Measurements from ENCODE around the gene PDZK1. TPM values are rescaled to one million over a fixed set of nuclear protein-coding genes. Genes with fewer than 3 reads are reported as not detected.

Gene PDZK1
- total RNA-seq, 1 donor from 2014 or later, result under 0.01 TPM

DNA sequence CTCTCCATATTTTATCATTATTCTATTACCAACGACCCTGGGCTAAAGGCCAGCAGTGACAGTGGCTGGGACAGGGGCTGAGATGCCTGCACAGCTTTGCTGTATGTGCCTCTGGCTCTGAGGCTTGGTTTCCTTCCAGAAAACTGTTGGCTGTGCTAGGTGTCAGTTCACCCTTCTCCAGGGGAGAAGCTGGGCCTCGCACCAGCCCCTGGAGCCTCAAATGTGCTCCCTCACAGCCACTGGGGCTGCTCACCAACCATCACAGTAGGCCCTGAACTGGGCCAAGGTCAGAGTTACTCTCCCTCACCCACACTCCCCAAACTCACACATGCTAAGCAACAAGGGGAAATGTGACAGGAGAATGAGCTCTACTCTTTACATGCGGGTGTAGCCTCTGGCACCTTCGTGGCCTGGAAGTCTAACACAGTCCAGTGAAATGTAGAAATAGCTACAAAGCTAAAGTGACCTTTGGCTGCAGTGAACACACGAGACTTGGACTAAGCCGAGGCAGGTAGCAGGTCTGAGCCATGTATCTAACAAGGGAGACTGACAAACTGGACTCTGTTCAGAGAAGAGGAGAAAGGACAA, 7.5 kb upstream of the PDZK1 start:
- H3K36me3 ChIP-seq (ENCODE audit: control insufficient read depth, insufficient read depth, low read length), result no peaks in the 10 kb centered on the region
- no peak overlapping the region for H3K4me3 ChIP-seq (ENCODE audit: low read depth, low read length)
- no peaks in the 10 kb centered on the region for H3K27me3 ChIP-seq (ENCODE audit: control insufficient read depth, insufficient read depth, low read length)
- DNase-seq (ENCODE audit: low read depth) (no peak), FAIRE-seq (no peak)
- TF ChIP-seq, protein P1, sequence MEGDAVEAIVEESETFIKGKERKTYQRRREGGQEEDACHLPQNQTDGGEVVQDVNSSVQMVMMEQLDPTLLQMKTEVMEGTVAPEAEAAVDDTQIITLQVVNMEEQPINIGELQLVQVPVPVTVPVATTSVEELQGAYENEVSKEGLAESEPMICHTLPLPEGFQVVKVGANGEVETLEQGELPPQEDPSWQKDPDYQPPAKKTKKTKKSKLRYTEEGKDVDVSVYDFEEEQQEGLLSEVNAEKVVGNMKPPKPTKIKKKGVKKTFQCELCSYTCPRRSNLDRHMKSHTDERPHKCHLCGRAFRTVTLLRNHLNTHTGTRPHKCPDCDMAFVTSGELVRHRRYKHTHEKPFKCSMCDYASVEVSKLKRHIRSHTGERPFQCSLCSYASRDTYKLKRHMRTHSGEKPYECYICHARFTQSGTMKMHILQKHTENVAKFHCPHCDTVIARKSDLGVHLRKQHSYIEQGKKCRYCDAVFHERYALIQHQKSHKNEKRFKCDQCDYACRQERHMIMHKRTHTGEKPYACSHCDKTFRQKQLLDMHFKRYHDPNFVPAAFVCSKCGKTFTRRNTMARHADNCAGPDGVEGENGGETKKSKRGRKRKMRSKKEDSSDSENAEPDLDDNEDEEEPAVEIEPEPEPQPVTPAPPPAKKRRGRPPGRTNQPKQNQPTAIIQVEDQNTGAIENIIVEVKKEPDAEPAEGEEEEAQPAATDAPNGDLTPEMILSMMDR (IDR thresholded peaks at IDR 0.05; ENCODE audit: insufficient read depth, low read length, severe bottlenecking), result no peak

DNA sequence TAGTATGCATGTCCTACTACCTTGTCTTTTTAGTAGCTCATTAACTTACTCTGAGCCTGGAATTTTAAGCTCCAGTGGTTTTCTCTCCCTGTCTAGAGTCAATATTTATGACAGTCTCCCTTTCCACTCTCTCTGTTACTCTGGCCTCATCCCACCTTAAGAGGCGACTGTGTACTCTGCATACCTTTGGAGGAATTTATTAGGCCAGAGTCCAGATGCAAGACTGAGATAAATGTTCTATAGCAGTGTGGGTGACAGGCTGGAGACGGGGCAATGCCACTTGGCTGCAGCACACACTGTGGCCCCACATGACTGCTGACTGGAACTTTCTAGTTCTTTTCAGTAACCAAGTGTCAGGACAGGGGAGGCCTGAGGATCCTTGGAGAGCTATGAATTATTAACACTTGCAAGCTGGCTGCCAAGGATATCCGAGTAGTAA, 4.1 kb upstream of the PDZK1 start:
- TF ChIP-seq, protein P1 (IDR thresholded peaks at IDR 0.05; ENCODE audit: insufficient read depth, low read length, severe bottlenecking), result no peak
- no peaks in the 10 kb centered on the region for H3K36me3 ChIP-seq (ENCODE audit: control insufficient read depth, insufficient read depth, low read length)
- H3K4me3 ChIP-seq (ENCODE audit: low read depth, low read length), result no peak overlapping the region
- no peak for DNase-seq (ENCODE audit: low read depth)
- no peak for FAIRE-seq
- no peaks in the 10 kb centered on the region for H3K27me3 ChIP-seq (ENCODE audit: control insufficient read depth, insufficient read depth, low read length)

DNA sequence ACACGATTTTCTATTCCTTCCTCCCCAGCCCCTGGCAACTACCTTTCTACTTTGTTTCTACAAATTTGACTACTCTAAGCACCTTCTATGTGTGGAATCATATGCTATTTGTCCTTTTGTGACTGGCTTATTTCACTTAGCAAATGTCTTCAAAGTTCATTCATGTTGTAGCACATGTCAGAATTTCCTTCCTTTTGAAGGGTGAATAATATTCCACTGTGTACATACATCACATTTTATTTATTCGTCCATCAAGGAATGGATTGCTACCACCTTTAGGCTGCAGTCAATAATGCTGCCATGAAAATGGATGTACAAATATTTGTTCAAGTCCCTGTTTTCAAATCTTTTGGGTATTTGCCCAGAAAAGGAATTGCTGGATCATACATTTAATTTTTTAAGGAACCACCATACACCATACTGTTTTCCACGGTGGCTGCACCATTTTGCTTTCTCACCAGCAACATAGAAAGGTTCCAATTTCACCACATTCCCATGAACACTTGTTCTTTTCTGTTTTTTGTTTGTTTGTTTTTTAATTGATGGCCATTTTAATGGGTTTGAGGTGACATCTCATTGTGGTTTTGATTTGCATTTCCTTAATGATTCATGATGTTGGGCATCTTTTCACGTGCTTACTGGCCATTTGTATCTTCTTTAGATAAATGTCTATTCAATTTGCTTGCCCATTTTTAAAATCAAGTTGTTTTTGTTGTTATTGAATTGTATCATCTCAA, 3.3 kb upstream of the PDZK1 start:
- DNase-seq (ENCODE audit: low read depth), result no peak
- Histone ChIP-seq H3K36me3 (ENCODE audit: control insufficient read depth, insufficient read depth, low read length) (no peaks in the 10 kb centered on the region), H3K4me3 (ENCODE audit: low read depth, low read length) (no peak overlapping the region), H3K27me3 (ENCODE audit: control insufficient read depth, insufficient read depth, low read length) (no peaks in the 10 kb centered on the region)
- TF ChIP-seq, protein P1 (IDR thresholded peaks at IDR 0.05; ENCODE audit: insufficient read depth, low read length, severe bottlenecking), result no peak
- no peak for FAIRE-seq

DNA sequence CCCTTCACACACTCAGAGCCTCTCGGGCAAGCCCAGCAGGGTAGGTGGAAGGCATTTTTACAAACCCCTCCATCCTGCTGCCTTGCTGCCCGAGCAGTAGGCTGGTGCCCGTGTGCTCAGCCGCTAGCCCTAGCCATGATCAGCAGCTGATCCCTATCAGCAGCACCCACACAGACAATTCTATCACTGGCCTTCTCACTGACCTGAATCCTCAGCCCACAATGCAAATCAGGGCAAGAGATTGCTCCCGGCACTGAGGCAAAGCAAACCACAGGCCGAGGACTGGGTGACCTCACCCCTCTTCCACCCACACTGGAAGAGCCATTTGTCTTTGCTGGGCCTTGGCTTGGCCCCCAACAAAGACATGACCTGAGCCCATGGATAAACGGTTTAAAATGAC, 895 bp upstream of the PDZK1 start:
- DNase-seq (ENCODE audit: low read depth) (no peak), FAIRE-seq (no peak)
- TF ChIP-seq, protein P1 (IDR thresholded peaks at IDR 0.05; ENCODE audit: insufficient read depth, low read length, severe bottlenecking), result no peak
- Histone ChIP-seq H3K36me3 (ENCODE audit: control insufficient read depth, insufficient read depth, low read length) (no peaks in the 10 kb centered on the region), H3K4me3 (ENCODE audit: low read depth, low read length) (no peak overlapping the region), H3K27me3 (ENCODE audit: control insufficient read depth, insufficient read depth, low read length) (no peaks in the 10 kb centered on the region)

DNA sequence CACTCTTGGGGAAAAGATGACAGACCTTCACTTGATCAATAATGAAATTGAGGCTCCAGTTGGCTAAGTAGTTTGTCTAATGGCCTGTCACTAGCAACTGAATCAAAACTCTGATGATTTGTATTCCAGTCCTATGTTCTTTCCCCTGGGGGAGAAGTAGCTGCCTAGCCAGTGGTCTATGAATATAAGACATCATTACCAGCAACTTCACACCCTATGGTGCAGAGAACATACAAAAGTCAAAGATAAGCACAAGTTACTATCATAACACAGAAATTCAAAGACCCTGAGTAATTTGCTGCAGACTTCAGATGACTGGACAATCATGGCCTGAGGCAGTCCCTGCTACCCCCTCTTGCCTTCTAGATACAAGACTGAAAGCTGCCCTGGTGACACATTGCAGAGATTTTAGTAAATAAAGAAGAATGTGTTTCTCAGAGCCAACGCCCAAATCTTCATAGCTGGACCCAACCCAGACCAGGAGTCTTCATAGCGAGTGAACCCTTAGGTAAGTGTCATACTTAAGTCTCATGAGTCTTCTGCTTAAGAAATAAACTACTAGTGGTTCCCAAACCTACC, 993 bp downstream of the PDZK1 start:
- no peaks in the 10 kb centered on the region for H3K27me3 ChIP-seq (ENCODE audit: control insufficient read depth, insufficient read depth, low read length)
- H3K36me3 ChIP-seq (ENCODE audit: control insufficient read depth, insufficient read depth, low read length), result no peaks in the 10 kb centered on the region
- H3K4me3 ChIP-seq (ENCODE audit: low read depth, low read length), result no peak overlapping the region
- TF ChIP-seq, protein P1 (IDR thresholded peaks at IDR 0.05; ENCODE audit: insufficient read depth, low read length, severe bottlenecking), result no peak
- no peak for FAIRE-seq
- peak; percentile 98 for DNase-seq (ENCODE audit: low read depth)
